ENCODE data around the gene HTT-AS. TPM values are rescaled to one million over a fixed set of nuclear protein-coding genes. Genes with fewer than 3 reads are reported as not detected.

Gene HTT-AS
- total RNA-seq: not detected

DNA sequence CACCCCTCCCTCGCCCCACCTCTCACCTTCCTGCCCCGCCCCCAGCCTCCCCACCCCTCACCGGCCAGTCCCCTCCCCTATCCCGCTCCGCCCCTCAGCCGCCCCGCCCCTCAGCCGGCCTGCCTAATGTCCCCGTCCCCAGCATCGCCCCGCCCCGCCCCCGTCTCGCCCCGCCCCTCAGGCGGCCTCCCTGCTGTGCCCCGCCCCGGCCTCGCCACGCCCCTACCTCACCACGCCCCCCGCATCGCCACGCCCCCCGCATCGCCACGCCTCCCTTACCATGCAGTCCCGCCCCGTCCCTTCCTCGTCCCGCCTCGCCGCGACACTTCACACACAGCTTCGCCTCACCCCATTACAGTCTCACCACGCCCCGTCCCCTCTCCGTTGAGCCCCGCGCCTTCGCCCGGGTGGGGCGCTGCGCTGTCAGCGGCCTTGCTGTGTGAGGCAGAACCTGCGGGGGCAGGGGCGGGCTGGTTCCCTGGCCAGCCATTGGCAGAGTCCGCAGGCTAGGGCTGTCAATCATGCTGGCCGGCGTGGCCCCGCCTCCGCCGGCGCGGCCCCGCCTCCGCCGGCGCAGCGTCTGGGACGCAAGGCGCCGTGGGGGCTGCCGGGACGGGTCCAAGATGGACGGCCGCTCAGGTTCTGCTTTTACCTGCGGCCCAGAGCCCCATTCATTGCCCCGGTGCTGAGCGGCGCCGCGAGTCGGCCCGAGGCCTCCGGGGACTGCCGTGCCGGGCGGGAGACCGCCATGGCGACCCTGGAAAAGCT lies at the start of gene HTT-AS, which contains the start of gene HTT:
HTT-AS (minus strand) TSS at position 461 of the 768 bp plus-strand sequence.
HTT (plus strand) TSS at position 604 of the 768 bp plus-strand sequence; CDS start at position 749, 145 bp downstream.
- H3K4me1 Mint-ChIP-seq: peaks cover 24% of the 10 kb centered on the region
- peak within 1 kb of the TSS; percentile 84 for H3K4me3 Mint-ChIP-seq
- H3K27ac Mint-ChIP-seq: peak within 1 kb of the TSS; percentile 79
- DNase-seq: peak; percentile 97
- H3K36me3 Mint-ChIP-seq (ENCODE audit: low read depth): peaks cover under 1% of the 10 kb centered on the region
- H3K27me3 Mint-ChIP-seq: no peaks in the 10 kb centered on the region
- ChIA-PET POLR2A (interaction anchor here (0.6 to 3.0 kb wide), 8 partner anchors 15 to 128 kb away, joined by 3 to 11 read pairs (median 3); partner anchors contain the start of genes GRK4 and NOP14), CTCF (interaction anchor here (0.9 to 1.1 kb wide), 3 partner anchors 36 to 111 kb away, joined by 3 to 4 read pairs (median 3); partner anchors contain the start of genes GRK4 and NOP14)
- H3K9me3 Mint-ChIP-seq: no peaks in the 10 kb centered on the region

DNA sequence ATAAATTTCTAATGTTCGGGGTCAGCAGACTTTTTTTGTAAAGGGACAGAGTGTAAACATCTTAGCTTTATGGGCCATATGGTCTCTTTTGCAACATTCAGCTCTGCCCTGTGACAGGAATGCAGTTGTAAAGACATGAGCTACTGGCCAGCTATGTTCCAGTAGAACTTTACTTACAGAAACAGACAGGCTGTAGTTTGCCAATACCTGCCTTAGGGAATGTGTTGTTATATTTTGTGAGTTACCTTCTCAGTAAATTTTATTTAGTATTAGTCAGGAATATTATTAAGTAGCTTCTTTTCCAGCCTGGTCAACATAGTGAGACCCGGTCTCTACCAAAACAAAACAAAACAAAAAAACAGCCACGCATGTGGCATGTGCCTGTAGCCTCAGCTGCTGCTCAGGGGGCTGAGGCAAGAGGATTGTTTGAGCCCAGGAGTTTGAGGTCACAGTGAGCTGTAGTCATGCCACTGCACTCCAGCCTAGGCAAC lies 48.9 kb upstream of the HTT-AS start:
- Mint-ChIP-seq H3K36me3 (ENCODE audit: low read depth) (peaks cover 30% of the 10 kb centered on the region), H3K4me1 (peaks cover 6% of the 10 kb centered on the region), H3K27ac (no peak overlapping the region), H3K4me3 (no peak overlapping the region), H3K27me3 (no peaks in the 10 kb centered on the region), H3K9me3 (no peaks in the 10 kb centered on the region)
- ChIA-PET CTCF (interaction anchor here (1.1 to 2.8 kb wide), 4 partner anchors 13 to 114 kb away, joined by 3 to 17 read pairs (median 3); no protein-coding TSS in a partner anchor), POLR2A (no interaction called here)
- DNase-seq: no peak

DNA sequence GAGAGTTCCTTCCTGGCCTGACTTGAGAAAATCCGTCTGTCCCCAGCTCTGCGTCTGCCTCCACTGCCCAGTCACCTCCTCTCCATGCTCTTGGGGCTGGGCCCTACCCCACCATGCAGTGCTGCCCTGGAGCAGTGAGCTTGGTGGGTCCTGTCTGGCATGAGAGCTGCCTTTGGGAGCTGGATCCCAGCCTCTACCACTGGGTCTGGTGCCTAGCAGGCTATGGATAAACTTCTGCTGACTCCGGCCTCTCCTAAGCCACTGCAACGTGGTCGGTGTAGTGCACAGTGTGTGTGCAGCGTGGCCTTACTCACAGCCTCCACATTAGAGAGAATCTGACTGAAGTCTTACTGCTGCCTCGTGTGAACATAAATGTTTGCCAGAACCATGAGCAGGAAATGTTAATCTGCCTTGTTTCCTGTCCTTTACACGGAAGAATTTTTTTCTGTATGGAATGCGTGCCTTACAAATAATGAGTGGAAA lies 47.8 kb upstream of the HTT-AS start:
- POLR2A ChIA-PET: no interaction called here
- CTCF ChIA-PET: interaction anchor here (1.1 to 2.8 kb wide), 5 partner anchors 14 to 113 kb away, joined by 3 to 17 read pairs (median 3); no protein-coding TSS in a partner anchor
- Mint-ChIP-seq H3K4me1 (peaks cover 6% of the 10 kb centered on the region), H3K9me3 (no peaks in the 10 kb centered on the region), H3K4me3 (no peak overlapping the region), H3K27me3 (no peaks in the 10 kb centered on the region), H3K27ac (no peak overlapping the region), H3K36me3 (ENCODE audit: low read depth) (peaks cover 25% of the 10 kb centered on the region)
- no peak for DNase-seq

DNA sequence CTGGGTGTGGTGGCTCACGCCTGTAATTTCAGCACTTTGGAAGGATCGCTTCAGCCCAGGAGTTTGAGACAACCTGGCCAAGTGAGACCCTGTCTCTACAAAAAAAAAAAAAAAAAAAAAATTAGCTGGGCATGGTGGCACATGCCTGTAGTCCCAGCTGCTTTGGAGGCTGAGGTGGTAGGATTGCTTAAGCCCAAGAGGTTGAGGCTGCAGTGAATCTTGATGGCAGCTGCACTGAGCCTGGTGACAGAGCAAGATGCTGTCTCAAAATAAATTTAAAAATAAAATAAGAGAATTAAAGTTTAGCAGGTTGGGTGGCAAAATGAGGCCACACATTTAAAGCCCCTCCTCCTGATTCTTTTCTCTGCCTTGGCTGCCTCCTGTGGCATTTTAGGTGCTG lies 47.3 kb upstream of the HTT-AS start:
- CTCF ChIA-PET: interaction anchor here (1.3 to 2.8 kb wide), 2 partner anchors 14 kb away, joined by 5 to 17 read pairs; no protein-coding TSS in a partner anchor
- POLR2A ChIA-PET: no interaction called here
- H3K36me3 Mint-ChIP-seq (ENCODE audit: low read depth): peaks cover 21% of the 10 kb centered on the region

DNA sequence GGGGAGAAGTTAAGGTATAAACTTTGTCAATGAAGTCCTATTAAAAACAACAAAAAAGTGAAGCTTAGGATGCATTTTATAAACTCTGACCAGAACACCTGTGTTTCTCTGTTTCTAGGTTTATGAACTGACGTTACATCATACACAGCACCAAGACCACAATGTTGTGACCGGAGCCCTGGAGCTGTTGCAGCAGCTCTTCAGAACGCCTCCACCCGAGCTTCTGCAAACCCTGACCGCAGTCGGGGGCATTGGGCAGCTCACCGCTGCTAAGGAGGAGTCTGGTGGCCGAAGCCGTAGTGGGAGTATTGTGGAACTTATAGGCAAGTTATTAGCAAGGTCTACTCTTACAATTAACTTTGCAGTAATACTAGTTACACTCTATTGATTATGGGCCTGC lies 46.8 kb upstream of the HTT-AS start:
- H3K4me1 Mint-ChIP-seq: peaks cover 6% of the 10 kb centered on the region

More for the DNA sequence above, 47.3 kb upstream of the HTT-AS start:
- Mint-ChIP-seq H3K4me1 (peaks cover 6% of the 10 kb centered on the region), H3K9me3 (no peaks in the 10 kb centered on the region), H3K27me3 (no peaks in the 10 kb centered on the region), H3K4me3 (no peak overlapping the region), H3K27ac (no peak overlapping the region)
- no peak for DNase-seq

DNA sequence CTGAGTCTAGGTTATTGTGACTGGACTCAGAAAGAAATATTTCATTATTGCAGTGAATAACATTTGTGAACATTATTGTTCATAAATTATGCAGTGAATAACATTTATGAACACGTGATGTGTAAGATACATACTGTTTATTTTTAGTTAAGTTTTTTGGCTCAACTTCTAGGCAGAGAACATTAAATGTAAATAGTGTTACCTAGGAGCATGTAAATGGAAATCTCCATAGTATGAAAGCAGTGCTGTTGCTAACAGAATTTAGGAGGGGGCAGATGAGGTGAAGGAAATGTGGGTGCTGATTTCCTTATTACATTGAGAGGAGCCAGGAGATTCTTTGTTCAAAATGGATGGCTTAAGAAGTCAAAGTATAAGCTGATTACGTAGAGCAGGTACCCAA lies 45.1 kb upstream of the HTT-AS start:
- POLR2A ChIA-PET: no interaction called here
- CTCF ChIA-PET: interaction anchor here (2.1 kb wide), 1 partner anchor 12 kb away, joined by 10 read pairs; no protein-coding TSS in a partner anchor
- Mint-ChIP-seq H3K36me3 (ENCODE audit: low read depth) (peaks cover 31% of the 10 kb centered on the region), H3K4me3 (no peak overlapping the region), H3K27me3 (no peaks in the 10 kb centered on the region), H3K9me3 (no peaks in the 10 kb centered on the region), H3K4me1 (peaks cover 6% of the 10 kb centered on the region), H3K27ac (no peak overlapping the region)
- no peak for DNase-seq

More for the DNA sequence above, 46.8 kb upstream of the HTT-AS start:
- Mint-ChIP-seq H3K9me3 (no peaks in the 10 kb centered on the region), H3K4me3 (no peak overlapping the region), H3K27ac (no peak overlapping the region), H3K27me3 (no peaks in the 10 kb centered on the region), H3K36me3 (ENCODE audit: low read depth) (peaks cover 24% of the 10 kb centered on the region)
- CTCF ChIA-PET: interaction anchor here (2.1 to 2.8 kb wide), 2 partner anchors 14 to 15 kb away, joined by 10 to 17 read pairs; no protein-coding TSS in a partner anchor
- POLR2A ChIA-PET: no interaction called here
- DNase-seq: no peak

DNA sequence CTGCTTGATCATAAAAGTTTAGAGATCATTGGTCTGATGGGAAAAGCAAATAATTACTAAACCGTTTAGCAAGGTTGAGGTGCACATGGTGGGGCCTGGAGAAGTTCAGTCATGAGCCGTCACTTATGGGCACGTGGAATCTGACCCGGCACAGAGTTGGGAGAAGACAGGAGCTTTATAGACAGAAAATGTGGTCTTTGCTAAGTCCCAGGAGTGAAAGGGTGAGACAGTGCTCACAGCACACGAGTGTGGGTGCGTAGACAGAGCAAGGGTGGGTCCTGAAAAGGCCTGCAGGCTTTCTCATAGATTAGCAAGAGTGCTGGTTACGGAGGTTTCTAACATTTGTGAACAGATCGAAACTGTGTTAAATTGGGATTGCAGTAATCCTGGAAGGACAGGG lies 44.0 kb upstream of the HTT-AS start:
- Mint-ChIP-seq H3K4me1 (peaks cover 6% of the 10 kb centered on the region), H3K27ac (no peak overlapping the region), H3K36me3 (ENCODE audit: low read depth) (peaks cover 30% of the 10 kb centered on the region), H3K4me3 (no peak overlapping the region), H3K27me3 (no peaks in the 10 kb centered on the region), H3K9me3 (no peaks in the 10 kb centered on the region)
- CTCF ChIA-PET: no interaction called here
- no peak for DNase-seq
- POLR2A ChIA-PET: no interaction called here

DNA sequence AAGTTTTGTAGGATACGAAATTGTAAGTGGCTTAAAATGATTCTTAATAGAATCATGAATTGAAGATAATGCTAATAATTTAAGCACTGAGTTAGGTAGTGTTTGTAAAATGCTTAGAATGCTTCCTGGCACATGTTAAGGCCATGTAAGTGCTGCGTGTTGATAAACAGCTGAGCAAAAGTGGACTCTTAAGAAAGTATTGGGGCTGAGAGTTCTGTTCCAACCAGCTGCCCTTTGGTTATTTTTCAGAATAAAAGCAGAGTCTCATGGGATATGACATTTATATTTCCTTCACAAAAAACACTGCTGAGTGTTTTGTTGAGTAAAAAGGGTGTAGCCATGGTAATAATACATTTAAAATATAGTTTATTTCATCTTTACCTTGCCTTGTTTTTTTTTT lies 42.6 kb upstream of the HTT-AS start:
- CTCF ChIA-PET: interaction anchor here (1.8 kb wide), 1 partner anchor 10 kb away, joined by 3 read pairs; no protein-coding TSS in a partner anchor
- POLR2A ChIA-PET: no interaction called here
- Mint-ChIP-seq H3K9me3 (no peaks in the 10 kb centered on the region), H3K4me3 (no peak overlapping the region), H3K36me3 (ENCODE audit: low read depth) (peaks cover 25% of the 10 kb centered on the region), H3K27me3 (no peaks in the 10 kb centered on the region), H3K4me1 (peaks cover under 1% of the 10 kb centered on the region), H3K27ac (no peak overlapping the region)
- no peak for DNase-seq

DNA sequence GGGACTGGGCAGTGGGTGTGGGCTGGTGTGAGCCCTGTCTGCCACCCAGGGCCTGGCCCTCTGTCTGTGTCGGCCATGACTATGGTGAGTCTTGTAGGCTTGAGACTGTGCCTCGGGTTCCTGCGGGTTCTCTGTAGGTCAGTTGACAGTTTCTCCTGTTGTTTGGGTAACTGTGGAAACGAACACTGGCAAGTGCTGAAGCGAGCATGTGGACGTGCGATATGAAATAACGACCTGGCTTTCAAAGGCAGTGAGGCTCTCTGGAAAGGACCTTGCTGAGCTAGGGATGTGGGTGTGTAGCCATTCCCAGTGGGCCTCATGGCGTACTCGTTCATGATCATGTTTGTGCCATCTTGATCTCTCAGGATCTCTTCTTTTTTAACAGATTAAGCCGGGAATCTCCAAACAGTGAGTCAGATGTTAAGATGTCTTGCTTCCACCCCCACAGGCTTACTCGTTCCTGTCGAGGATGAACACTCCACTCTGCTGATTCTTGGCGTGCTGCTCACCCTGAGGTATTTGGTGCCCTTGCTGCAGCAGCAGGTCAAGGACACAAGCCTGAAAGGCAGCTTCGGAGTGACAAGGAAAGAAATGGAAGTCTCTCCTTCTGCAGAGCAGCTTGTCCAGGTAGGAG lies 41.4 kb upstream of the HTT-AS start:
- Mint-ChIP-seq H3K4me1 (no peaks in the 10 kb centered on the region), H3K4me3 (no peak overlapping the region), H3K27me3 (no peaks in the 10 kb centered on the region), H3K27ac (no peak overlapping the region), H3K36me3 (ENCODE audit: low read depth) (peaks cover 21% of the 10 kb centered on the region), H3K9me3 (no peaks in the 10 kb centered on the region)
- POLR2A ChIA-PET: no interaction called here
- CTCF ChIA-PET: interaction anchor here (0.9 to 1.8 kb wide), 2 partner anchors 9 to 19 kb away, joined by 3 read pairs; no protein-coding TSS in a partner anchor
- DNase-seq: no peak

DNA sequence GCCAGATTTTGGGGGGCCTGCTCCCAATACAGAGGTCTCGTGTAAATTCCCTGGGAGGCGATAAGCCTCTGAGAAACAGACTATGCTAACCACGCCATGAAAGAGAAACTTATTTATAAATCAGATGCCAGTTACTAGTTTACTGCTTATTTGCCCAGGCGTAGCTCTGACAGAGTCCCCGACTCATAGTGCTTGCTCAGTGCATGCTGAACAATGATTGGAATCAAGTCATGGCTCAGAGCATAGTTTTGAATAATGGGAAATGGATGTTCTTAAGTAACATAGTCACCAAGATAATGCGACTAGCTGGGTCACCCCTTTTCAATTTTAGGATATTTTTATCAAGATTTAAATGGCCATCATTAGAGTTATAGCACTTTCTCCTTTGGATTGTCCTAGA lies 40.0 kb upstream of the HTT-AS start:
- DNase-seq: no peak
- ChIA-PET CTCF (interaction anchor here (0.9 kb wide), 1 partner anchor 21 kb away, joined by 3 read pairs; no protein-coding TSS in a partner anchor), POLR2A (no interaction called here)
- no peaks in the 10 kb centered on the region for H3K4me1 Mint-ChIP-seq
- no peaks in the 10 kb centered on the region for H3K27me3 Mint-ChIP-seq
- no peak overlapping the region for H3K4me3 Mint-ChIP-seq
- H3K36me3 Mint-ChIP-seq (ENCODE audit: low read depth): peaks cover 21% of the 10 kb centered on the region
- H3K27ac Mint-ChIP-seq: no peak overlapping the region
- H3K9me3 Mint-ChIP-seq: no peaks in the 10 kb centered on the region

DNA sequence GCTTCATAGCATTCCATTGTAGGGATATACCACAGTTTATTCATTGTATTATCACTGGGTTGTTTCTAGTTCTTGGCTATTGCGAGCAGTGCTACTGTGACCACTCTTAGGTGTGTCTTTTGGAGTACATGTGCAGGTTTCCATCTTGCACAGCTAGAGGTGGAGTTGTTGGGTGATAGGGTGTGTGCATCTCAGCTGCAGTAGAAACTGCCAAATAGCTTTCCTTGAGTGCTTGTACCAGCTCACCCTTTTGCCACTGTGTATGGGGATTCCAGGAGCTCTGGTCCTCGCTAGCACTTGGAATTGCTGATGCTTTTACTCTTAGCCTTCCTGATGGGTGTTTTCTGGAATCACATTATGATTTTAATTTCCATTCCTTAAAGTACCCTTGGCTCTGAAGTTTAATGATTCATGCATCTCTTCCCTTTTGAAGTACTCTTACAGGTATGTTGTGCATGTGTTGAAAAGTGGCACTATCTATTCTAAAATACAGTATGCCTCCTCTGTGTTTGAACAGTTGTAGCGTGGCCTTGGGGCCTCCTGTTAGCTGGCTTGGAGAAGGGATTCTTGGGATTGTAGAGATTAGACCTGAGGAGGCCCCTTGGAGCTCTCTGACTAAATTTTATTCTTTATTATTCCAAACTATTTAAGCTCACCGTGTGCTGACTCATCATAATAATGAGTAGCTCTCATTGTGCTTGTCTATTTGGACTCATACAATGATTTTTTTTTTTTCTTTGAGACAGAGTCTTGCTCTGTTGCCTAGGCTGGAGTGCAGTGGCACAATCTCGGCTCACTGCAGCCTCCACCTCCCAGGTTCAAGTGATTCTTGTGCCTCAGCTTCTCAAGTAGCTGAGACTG lies 38.5 kb upstream of the HTT-AS start:
- Mint-ChIP-seq H3K4me3 (no peak overlapping the region), H3K9me3 (no peaks in the 10 kb centered on the region), H3K36me3 (ENCODE audit: low read depth) (peaks cover 24% of the 10 kb centered on the region), H3K27ac (no peak overlapping the region), H3K4me1 (no peaks in the 10 kb centered on the region), H3K27me3 (no peaks in the 10 kb centered on the region)
- POLR2A ChIA-PET: interaction anchor here (0.6 to 0.8 kb wide), 2 partner anchors 24 to 181 kb away, joined by 3 read pairs; no protein-coding TSS in a partner anchor
- no peak for DNase-seq
- CTCF ChIA-PET: interaction anchor here (0.6 kb wide), 1 partner anchor 85 kb away, joined by 5 read pairs; no protein-coding TSS in a partner anchor

DNA sequence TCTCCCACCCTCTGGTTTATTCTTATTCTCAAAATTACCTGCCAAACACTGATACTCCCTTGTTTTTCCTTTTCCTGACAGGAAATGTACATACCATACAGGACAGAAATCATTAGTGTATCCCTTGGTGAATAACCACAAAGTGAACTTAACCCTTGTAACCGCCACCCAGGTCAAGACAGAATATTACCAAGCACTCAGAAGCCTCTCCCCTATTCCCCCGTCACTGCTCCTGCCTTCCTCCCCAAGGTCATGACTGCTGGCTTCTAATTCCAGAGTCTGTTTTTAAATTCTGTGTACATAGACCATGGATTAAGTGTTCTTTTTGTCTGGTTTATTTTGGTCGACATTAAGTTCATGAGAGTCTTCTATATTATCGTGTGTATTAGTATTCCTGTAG lies 37.9 kb upstream of the HTT-AS start:
- DNase-seq: no peak
- Mint-ChIP-seq H3K9me3 (no peaks in the 10 kb centered on the region), H3K27ac (no peak overlapping the region), H3K4me1 (no peaks in the 10 kb centered on the region), H3K36me3 (ENCODE audit: low read depth) (peaks cover 31% of the 10 kb centered on the region), H3K4me3 (no peak overlapping the region), H3K27me3 (no peaks in the 10 kb centered on the region)
- ChIA-PET POLR2A (interaction anchor here (0.8 kb wide), 1 partner anchor 25 kb away, joined by 3 read pairs; no protein-coding TSS in a partner anchor), CTCF (no interaction called here)

Measured in activated CD4-positive, alpha-beta memory T cell treated with anti-CD3 and anti-CD28 coated beads, Interleukin-2, amount 10 ng/mL, durations not matched to agents 7 days and 5 days (primary cell).